BLaER1 (cell line): Measurements from ENCODE around the gene FKBP7.

Experiments
- H3K27ac ChIP-seq: shearing (Covaris generic); formaldehyde crosslinking; 2 replicates; pipeline ENCODE4 v1.8.1; 2022
- H3K27me3 ChIP-seq: shearing (Covaris generic); formaldehyde crosslinking; 2 replicates; pipeline ENCODE4 v1.8.1; 2022
- H3K36me3 ChIP-seq: shearing (Covaris generic); formaldehyde crosslinking; 2 replicates; pipeline ENCODE4 v1.8.1; 2022
- H3K4me1 ChIP-seq: shearing (Covaris generic); formaldehyde crosslinking; 2 replicates; pipeline ENCODE4 v1.8.1; 2022
- H3K4me2 ChIP-seq: shearing (Covaris generic); formaldehyde crosslinking; 2 replicates; pipeline ENCODE4 v1.8.1; 2022
- H3K4me3 ChIP-seq: shearing (Covaris generic); formaldehyde crosslinking; 2 replicates; pipeline ENCODE4 v1.8.1; 2022
- H3K9ac ChIP-seq: shearing (Covaris generic); formaldehyde crosslinking; 2 replicates; pipeline ENCODE4 v1.8.1; 2022
- H3K9me3 ChIP-seq: shearing (Covaris generic); formaldehyde crosslinking; 2 replicates; pipeline ENCODE4 v1.8.1; 2022
- H4K20me1 ChIP-seq: shearing (Covaris generic); formaldehyde crosslinking; 2 replicates; pipeline ENCODE4 v1.8.1; 2022
- Cebpa-rat ChIP-seq: shearing (Covaris generic); IDR thresholded peaks from 2 replicates; pipeline ENCODE4 v1.8.1; 2022

FKBP7 gene

DNA sequence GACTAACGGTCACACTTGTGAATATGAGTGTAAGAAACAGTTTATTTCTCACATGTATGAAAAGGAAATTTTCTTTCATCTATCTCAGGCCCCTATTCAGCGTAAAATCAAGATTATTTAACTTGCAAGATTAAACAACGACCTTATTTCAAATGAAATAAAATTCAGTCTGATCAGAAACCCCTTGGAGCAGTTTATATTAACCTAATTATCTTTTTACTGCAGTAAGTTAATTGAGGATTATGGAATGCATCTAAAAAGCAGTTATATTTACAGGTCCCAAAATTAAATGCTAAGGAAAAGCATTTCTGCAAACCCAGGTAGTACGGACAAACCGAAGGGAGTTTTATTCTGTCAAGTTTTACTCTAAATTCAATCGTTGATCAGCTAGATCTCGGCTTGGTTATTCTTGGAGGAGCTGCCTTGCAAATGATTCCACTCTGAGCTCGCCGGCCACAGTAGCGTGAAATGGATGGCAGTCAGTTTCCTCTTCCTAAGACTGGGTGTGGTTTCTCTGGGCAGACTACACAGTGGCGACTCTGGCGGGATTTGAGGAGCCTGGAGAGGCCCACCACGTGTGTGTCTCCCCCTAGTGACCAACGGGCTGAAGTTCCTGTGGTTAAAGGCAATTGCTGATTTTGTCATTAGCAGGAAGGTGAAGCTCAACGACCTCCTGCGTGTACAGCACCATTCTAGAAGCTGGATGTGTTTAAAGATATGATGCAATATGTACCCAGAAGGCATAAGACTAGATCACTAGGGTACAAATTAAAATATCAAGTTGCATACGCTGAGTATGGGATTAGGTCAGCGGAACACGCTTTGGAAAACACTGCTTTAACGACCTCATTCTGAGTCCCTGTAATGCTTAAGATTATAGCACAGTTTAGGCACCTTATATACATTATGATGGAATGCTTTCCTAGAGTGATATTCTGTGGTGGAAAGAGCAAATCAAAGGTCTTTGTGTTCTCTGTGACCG lies 63.8 kb downstream of the FKBP7 start:
- H3K27me3 ChIP-seq: no peaks in the 10 kb centered on the region
- TF ChIP-seq Cebpa-rat: peak; percentile 92

More for the DNA sequence above, 63.8 kb downstream of the FKBP7 start:
- H3K4me3 ChIP-seq: peak overlapping the region; percentile 72
- H3K9ac ChIP-seq: peak overlapping the region; percentile 97
- peak overlapping the region; percentile 99 for H3K27ac ChIP-seq
- H3K36me3 ChIP-seq: peaks cover 13% of the 10 kb centered on the region
- H3K9me3 ChIP-seq: no peaks in the 10 kb centered on the region
- H3K4me2 ChIP-seq: peak overlapping the region; percentile 77
- no peaks in the 10 kb centered on the region for H4K20me1 ChIP-seq
- H3K4me1 ChIP-seq: peaks cover 66% of the 10 kb centered on the region
